HG02852 (cell line): ENCODE data around the gene CHST11.

Source experiments
- ATAC-seq: cut with Tn5 transposase; IDR thresholded peaks from one replicate; pipeline ENCODE4 v1.9.1; 2021; ENCODE audit warnings: mild to moderate bottlenecking, moderate library complexity; ENCODE audit not compliant: unreplicated experiment

Gene CHST11

GRCh38 chr12:104479123-104479662, 22.4 kb downstream of the CHST11 start:
- ATAC-seq = no peak

- ATAC-seq = no peak
These were observed 23.3 kb downstream of the CHST11 start for GRCh38 chr12:104480012-104480411.

- no peak for ATAC-seq
These were observed 24.2 kb downstream of the CHST11 start for GRCh38 chr12:104480826-104481440.

GRCh38 chr12:104482113-104482512, 25.4 kb downstream of the CHST11 start:
- no peak for ATAC-seq

GRCh38 chr12:104482748-104483147, 26.0 kb downstream of the CHST11 start:
- ATAC-seq = no peak

- ATAC-seq = no peak
These were observed 27.3 kb downstream of the CHST11 start for GRCh38 chr12:104484079-104484478.

GRCh38 chr12:104485651-104486362, 29.1 kb downstream of the CHST11 start:
- no peak for ATAC-seq

- no peak for ATAC-seq
These were observed 29.6 kb downstream of the CHST11 start for GRCh38 chr12:104486363-104486750.

- ATAC-seq = no peak
These were observed 30.4 kb downstream of the CHST11 start for GRCh38 chr12:104486943-104487819.

GRCh38 chr12:104488374-104488773, 31.6 kb downstream of the CHST11 start:
- ATAC-seq = no peak

- ATAC-seq = no peak
These were observed 33.4 kb downstream of the CHST11 start for GRCh38 chr12:104490186-104490585.

GRCh38 chr12:104490850-104491249, 34.1 kb downstream of the CHST11 start:
- no peak for ATAC-seq

GRCh38 chr12:104493496-104493895, 36.7 kb downstream of the CHST11 start:
- no peak for ATAC-seq

GRCh38 chr12:104494137-104494792, 37.5 kb downstream of the CHST11 start:
- ATAC-seq = peak; percentile 62

- ATAC-seq = peak; percentile 42
These were observed 38.0 kb downstream of the CHST11 start for GRCh38 chr12:104494793-104495158.

GRCh38 chr12:104495786-104496185, 39.0 kb downstream of the CHST11 start:
- ATAC-seq = no peak

GRCh38 chr12:104496336-104496735, 39.6 kb downstream of the CHST11 start:
- no peak for ATAC-seq

GRCh38 chr12:104498211-104498801, 41.6 kb downstream of the CHST11 start:
- no peak for ATAC-seq

GRCh38 chr12:104499668-104500332, 43.1 kb downstream of the CHST11 start:
- ATAC-seq = no peak

- no peak for ATAC-seq
These were observed 44.4 kb downstream of the CHST11 start for GRCh38 chr12:104501115-104501514.
